HUES6 (cell line): ENCODE results near the gene SGSM1.

Experiments
- H3K27ac ChIP-seq: 2 replicates; pipeline ENCODE4 v1.7.0; 2013; ENCODE audit warnings: low read depth, mild to moderate bottlenecking, low read length, inconsistent platforms
- H3K27me3 ChIP-seq: 2 replicates; pipeline ENCODE4 v1.6.1; 2013; ENCODE audit warnings: low read length; ENCODE audit not compliant: control insufficient read depth, insufficient read depth
- H3K36me3 ChIP-seq: 2 replicates; pipeline ENCODE4 v1.6.1; 2013; ENCODE audit warnings: low read length; ENCODE audit not compliant: control insufficient read depth, insufficient read depth
- H3K4me1 ChIP-seq: 2 replicates; pipeline ENCODE4 v1.6.1; 2013; ENCODE audit warnings: low read length; ENCODE audit not compliant: control insufficient read depth, insufficient read depth
- H3K4me3 ChIP-seq: 2 replicates; pipeline ENCODE4 v1.5.1; 2013; ENCODE audit warnings: low read depth, low read length
- H3K9ac ChIP-seq: one replicate; pipeline ENCODE4 v1.6.1; 2013; ENCODE audit warnings: mild to moderate bottlenecking, low read length
- H3K9me3 ChIP-seq: 2 replicates; pipeline ENCODE4 v1.6.1; 2013; ENCODE audit warnings: low read depth, low read length; ENCODE audit not compliant: control insufficient read depth, insufficient read depth

The SGSM1 gene

GRCh38 chr22:24871611-24872205, 65.7 kb downstream of the SGSM1 start:
- H3K36me3 ChIP-seq: no peaks in the 10 kb centered on the region
- H3K4me1 ChIP-seq: no peaks in the 10 kb centered on the region
- no peaks in the 10 kb centered on the region for H3K27me3 ChIP-seq
- no peaks in the 10 kb centered on the region for H3K9me3 ChIP-seq
- no peak overlapping the region for H3K27ac ChIP-seq
- H3K9ac ChIP-seq: no peak overlapping the region
- H3K4me3 ChIP-seq: no peak overlapping the region

- Histone ChIP-seq H3K4me3 (no peak overlapping the region), H3K9me3 (no peaks in the 10 kb centered on the region), H3K4me1 (no peaks in the 10 kb centered on the region), H3K27me3 (no peaks in the 10 kb centered on the region), H3K27ac (no peak overlapping the region), H3K9ac (no peak overlapping the region), H3K36me3 (no peaks in the 10 kb centered on the region)
These were observed 67.2 kb downstream of the SGSM1 start for GRCh38 chr22:24873226-24873625.

- no peak overlapping the region for H3K4me3 ChIP-seq
- H3K27me3 ChIP-seq: no peaks in the 10 kb centered on the region
- H3K36me3 ChIP-seq: no peaks in the 10 kb centered on the region
- H3K9ac ChIP-seq: no peak overlapping the region
- no peaks in the 10 kb centered on the region for H3K9me3 ChIP-seq
- no peaks in the 10 kb centered on the region for H3K4me1 ChIP-seq
- H3K27ac ChIP-seq: no peak overlapping the region
These were observed 70.0 kb downstream of the SGSM1 start for GRCh38 chr22:24875862-24876506.

GRCh38 chr22:24876700-24877099, 70.7 kb downstream of the SGSM1 start:
- Histone ChIP-seq H3K9ac (no peak overlapping the region), H3K36me3 (no peaks in the 10 kb centered on the region), H3K27ac (no peak overlapping the region), H3K27me3 (no peaks in the 10 kb centered on the region), H3K4me3 (no peak overlapping the region), H3K9me3 (no peaks in the 10 kb centered on the region), H3K4me1 (no peaks in the 10 kb centered on the region)

- Histone ChIP-seq H3K9ac (no peak overlapping the region), H3K27me3 (no peaks in the 10 kb centered on the region), H3K4me3 (no peak overlapping the region), H3K27ac (no peak overlapping the region), H3K9me3 (no peaks in the 10 kb centered on the region), H3K36me3 (no peaks in the 10 kb centered on the region), H3K4me1 (no peaks in the 10 kb centered on the region)
These were observed 73.0 kb downstream of the SGSM1 start for GRCh38 chr22:24878969-24879368.

- Histone ChIP-seq H3K9me3 (no peaks in the 10 kb centered on the region), H3K27ac (no peak overlapping the region), H3K36me3 (no peaks in the 10 kb centered on the region), H3K4me3 (no peak overlapping the region), H3K4me1 (no peaks in the 10 kb centered on the region), H3K9ac (no peak overlapping the region), H3K27me3 (no peaks in the 10 kb centered on the region)
These were observed 77.4 kb downstream of the SGSM1 start for GRCh38 chr22:24883432-24883831.

GRCh38 chr22:24887260-24887659, 81.2 kb downstream of the SGSM1 start:
- Histone ChIP-seq H3K4me3 (no peak overlapping the region), H3K36me3 (no peaks in the 10 kb centered on the region), H3K9ac (no peak overlapping the region), H3K9me3 (no peaks in the 10 kb centered on the region), H3K4me1 (no peaks in the 10 kb centered on the region), H3K27me3 (no peaks in the 10 kb centered on the region), H3K27ac (no peak overlapping the region)

- Histone ChIP-seq H3K36me3 (no peaks in the 10 kb centered on the region), H3K4me1 (peaks cover 11% of the 10 kb centered on the region), H3K9me3 (no peaks in the 10 kb centered on the region), H3K4me3 (no peak overlapping the region), H3K27ac (no peak overlapping the region), H3K9ac (no peak overlapping the region), H3K27me3 (no peaks in the 10 kb centered on the region)
These were observed 87.5 kb downstream of the SGSM1 start for GRCh38 chr22:24893341-24894070.

- no peak overlapping the region for H3K4me3 ChIP-seq
- no peak overlapping the region for H3K9ac ChIP-seq
- no peaks in the 10 kb centered on the region for H3K36me3 ChIP-seq
- no peaks in the 10 kb centered on the region for H3K27me3 ChIP-seq
- no peak overlapping the region for H3K27ac ChIP-seq
- no peaks in the 10 kb centered on the region for H3K9me3 ChIP-seq
- peaks cover 11% of the 10 kb centered on the region for H3K4me1 ChIP-seq
These were observed 88.4 kb downstream of the SGSM1 start for GRCh38 chr22:24894220-24894975.

GRCh38 chr22:24894998-24895397, 89.0 kb downstream of the SGSM1 start:
- no peak overlapping the region for H3K4me3 ChIP-seq
- no peaks in the 10 kb centered on the region for H3K9me3 ChIP-seq
- no peak overlapping the region for H3K27ac ChIP-seq
- no peaks in the 10 kb centered on the region for H3K27me3 ChIP-seq
- no peaks in the 10 kb centered on the region for H3K36me3 ChIP-seq
- no peak overlapping the region for H3K9ac ChIP-seq
- H3K4me1 ChIP-seq: peaks cover 11% of the 10 kb centered on the region

- Histone ChIP-seq H3K27ac (no peak overlapping the region), H3K4me3 (no peak overlapping the region), H3K9ac (no peak overlapping the region)
These were observed 95.4 kb downstream of the SGSM1 start for GRCh38 chr22:24901448-24901847.

More at GRCh38 chr22:24901448-24901847, 95.4 kb downstream of the SGSM1 start:
- H3K36me3 ChIP-seq: no peaks in the 10 kb centered on the region
- no peaks in the 10 kb centered on the region for H3K4me1 ChIP-seq
- peaks cover 14% of the 10 kb centered on the region; the same call in 1 of the 2 replicates for H3K9me3 ChIP-seq
- H3K27me3 ChIP-seq: no peaks in the 10 kb centered on the region
